Psoas muscle (tissue), 8 donors: ENCODE results near the gene SGPL1. TPM values are rescaled to one million over a fixed set of nuclear protein-coding genes. Genes with fewer than 3 reads are reported as not detected.
A peak's percentile ranks its signal among the peaks of the same experiment; 100 is the strongest.

Experiments
- ATAC-seq, 4 donors: fragments of 200-7000 bp; cut with Tn5 transposase; one replicate each; pipeline ENCODE4 v1.9.1; 2020; ENCODE audit warnings: moderate library complexity in 3 of 4, mild to moderate bottlenecking in 2 of 4
- DNase-seq, 2 donors: peaks; one replicate each; pipeline ENCODE4 v3.0.0-alpha.2; 2020
- H3K27ac ChIP-seq: fragments of 200-600 bp; one replicate; pipeline ENCODE4 v1.8.0; 2022
- H3K27me3 ChIP-seq, 3 donors: fragments of 200-600 bp in 1 of 3; one replicate each; pipeline versions ENCODE4 v1.6.1 to v1.8.0; 2013 to 2022; ENCODE audit warnings: low read length in 2 of 3, mild to moderate bottlenecking in 2 of 3, moderate library complexity in 1 of 3; ENCODE audit not compliant: insufficient read depth in 3 of 3
- H3K36me3 ChIP-seq, 2 donors: fragments of 200-600 bp in 1 of 2; one replicate each; pipeline versions ENCODE4 v1.6.1 to v1.8.0; 2013 to 2022; ENCODE audit warnings: low read depth in 1 of 2, mild to moderate bottlenecking in 1 of 2, moderate library complexity in 1 of 2; ENCODE audit not compliant: insufficient read depth in 1 of 2
- H3K4me1 ChIP-seq: fragments of 200-600 bp; one replicate; pipeline ENCODE4 v1.8.0; 2022
- H3K4me3 ChIP-seq: fragments of 200-600 bp; one replicate; pipeline ENCODE4 v1.8.0; 2022; ENCODE audit warnings: mild to moderate bottlenecking
- H3K9me3 ChIP-seq: fragments of 200-600 bp; one replicate; pipeline ENCODE4 v1.8.0; 2022
- CTCF ChIP-seq: fragments of 200-600 bp; IDR thresholded peaks from one replicate; pipeline ENCODE4 v1.8.0; 2022; ENCODE audit warnings: antibody characterized with exemption
- WGBS, 3 donors: extraction: QIAGEN DNeasy Blood & Tissue Kit; methylation state at CpG; one replicate each; pipeline versions ENCODE4 v1.1.6 to v1.1.7; 2013; 5-methylcytosine and 5-hydroxymethylcytosine counted together
- intact Hi-C, 2 donors: fragments of 100-400 bp; cut with DNase I; formaldehyde crosslinking; loops; one replicate each; pipeline versions ENCODE4 v1.11.0 to v1.14.2; 2022
- polyA plus RNA-seq, 3 donors: library from polyadenylated mRNA; stranded (reverse); fragments of 200-250 nt; gene quantifications; one replicate each; pipeline ENCODE4 v1.2.3, GENCODE V29; 2013
- total RNA-seq, 4 donors: library from RNA; stranded (reverse); fragmentation: NEBNext Ultra II Directional in 2 of 4; extraction: Animal tissue kit (Norgen Biotek cat#: 25700) in 2 of 4; gene quantifications; one replicate each; pipeline versions ENCODE4 v1.2.1 to v1.2.4, GENCODE V29; 2021 to 2023
- donor health status: healthy with polysubstance abuse.
- donor health status: DM: no; HTN: no; CAD: no; lungs with moderate emphysema.
- donor health status: Bipolar disorder and iron deficiency.
- donor health status: healthy.
- donor health status: DM: yes; HTN: yes; CAD: no.
- donor health status: DM: no; HTN: no; CAD: no.
- donor health status: DM: no; HTN: no; CAD: no.
- donor health status: DM: yes; HTN: yes; CAD: no.

SGPL1 gene
- total and polyA plus RNA-seq, 7 donors = 3.7 to 15.1 (median 9.5) TPM

- Histone ChIP-seq H3K27me3 (no peaks in the 10 kb centered on the region), H3K4me3 (no peak overlapping the region), H3K4me1 (peaks cover 4% of the 10 kb centered on the region), H3K27ac (no peak overlapping the region), H3K36me3 (no peaks in the 10 kb centered on the region), H3K9me3 (no peaks in the 10 kb centered on the region)
- 61 to 69% (median 61%) methylated on average over 9 of the region's 9 CpGs for WGBS, 3 donors
- ATAC-seq = no peak
- peak in 1 of 2 donors; percentile 24 for DNase-seq
- TF ChIP-seq CTCF = no peak
- intact Hi-C loops = loop anchor here (5.0 kb wide), 2 partner anchors 298 to 368 kb away; no protein-coding TSS in a partner anchor
Measured at GRCh38 chr10:70909326-70909935, 93.7 kb downstream of the SGPL1 start.

- ATAC-seq (no peak), DNase-seq (peak in 1 of 2 donors; percentile 23)
- 91 to 95% (median 94%) methylated on average over 15 to 16 of the region's 16 CpGs for WGBS, 3 donors
- intact Hi-C loops = no loop called here
- Histone ChIP-seq H3K4me3 (no peak overlapping the region), H3K36me3 (no peaks in the 10 kb centered on the region), H3K27me3 (no peaks in the 10 kb centered on the region), H3K9me3 (no peaks in the 10 kb centered on the region), H3K4me1 (peaks cover 4% of the 10 kb centered on the region), H3K27ac (no peak overlapping the region)
- TF ChIP-seq CTCF = no peak
Measured at GRCh38 chr10:70910486-70911341, 95.0 kb downstream of the SGPL1 start.

- Histone ChIP-seq H3K4me1 (peaks cover 4% of the 10 kb centered on the region), H3K27me3 (no peaks in the 10 kb centered on the region), H3K4me3 (no peak overlapping the region), H3K36me3 (no peaks in the 10 kb centered on the region), H3K9me3 (no peaks in the 10 kb centered on the region), H3K27ac (no peak overlapping the region)
- ATAC-seq (no peak), DNase-seq (peak in 1 of 2 donors; percentile 15)
- 85 to 86% (median 85%) methylated on average over 4 of the region's 4 CpGs for WGBS, 3 donors
- intact Hi-C loops = no loop called here
- TF ChIP-seq CTCF = no peak
Measured at GRCh38 chr10:70911386-70911785, 95.6 kb downstream of the SGPL1 start.

- DNase-seq = peak in 1 of 2 donors; percentile 17
Measured at GRCh38 chr10:70912556-70912955, 96.8 kb downstream of the SGPL1 start.

More at GRCh38 chr10:70912556-70912955, 96.8 kb downstream of the SGPL1 start:
- no peak for ATAC-seq
- TF ChIP-seq CTCF = no peak
- intact Hi-C loops = no loop called here
- Histone ChIP-seq H3K27me3 (peaks cover 0 to 5% (median 0%) of the 10 kb centered on the region in 3 donors), H3K4me1 (peaks cover under 1% of the 10 kb centered on the region), H3K27ac (no peak overlapping the region), H3K9me3 (no peaks in the 10 kb centered on the region), H3K36me3 (no peaks in the 10 kb centered on the region), H3K4me3 (no peak overlapping the region)
- 91 to 94% (median 92%) methylated on average over 5 of the region's 5 CpGs for WGBS, 3 donors
